CD4-positive, alpha-beta memory T cell (primary cell): ENCODE results near the gene COX5B. TPM values are rescaled to one million over a fixed set of nuclear protein-coding genes. Genes with fewer than 3 reads are reported as not detected.
A peak's percentile ranks its signal among the peaks of the same experiment; 100 is the strongest.
"Not testable (repeated sequence)": the region's sequence is repeated elsewhere in the genome, so short reads cannot be mapped to it uniquely, and the experiment has no call there.

Source experiments
- CTCF ChIA-PET: fragments of 350-600 bp; sonication (Branson Sonifier 250); formaldehyde crosslinking; loops from one replicate; lab custom pipeline; 2021; ENCODE audit warnings: inconsistent platforms; ENCODE audit not compliant: partially characterized antibody; lab: Charles Lee
- POLR2A ChIA-PET: fragments of 350-600 bp; sonication (Branson Sonifier 250); formaldehyde crosslinking; loops from one replicate; lab custom pipeline; 2021; ENCODE audit not compliant: partially characterized antibody; lab: Charles Lee
- DNase-seq, 5 donors: peaks; one replicate each; pipeline versions ENCODE4 v3.0.0 to v3.0.0-alpha.2; 2020 to 2022; ENCODE audit warnings: mixed read lengths in 1 of 5
- H3K27ac ChIP-seq: one replicate; pipeline ENCODE4 v1.7.0; 2013; ENCODE audit warnings: low read depth, low read length
- H3K27me3 ChIP-seq: 2 replicates; pipeline ENCODE4 v1.7.0; 2013; ENCODE audit warnings: mild to moderate bottlenecking, low read length, moderate library complexity; ENCODE audit not compliant: insufficient read depth
- H3K36me3 ChIP-seq: 2 replicates; pipeline ENCODE4 v1.7.0; 2013; ENCODE audit warnings: mild to moderate bottlenecking, low read length, moderate library complexity; ENCODE audit not compliant: insufficient read depth
- H3K4me1 ChIP-seq: 2 replicates; pipeline ENCODE4 v1.7.0; 2013; ENCODE audit warnings: mild to moderate bottlenecking, low read length, moderate library complexity; ENCODE audit not compliant: insufficient read depth
- H3K4me3 ChIP-seq, 2 donors: one replicate each; pipeline ENCODE4 v1.7.0; 2013; ENCODE audit warnings: low read length in 2 of 2, mild to moderate bottlenecking in 1 of 2
- H3K9me3 ChIP-seq, 2 donors: one replicate each; pipeline ENCODE4 v1.7.0; 2013; ENCODE audit warnings: low read length in 2 of 2, control low read depth in 1 of 2; ENCODE audit not compliant: control insufficient read depth in 1 of 2
- H3K27ac Mint-ChIP-seq, 7 donors: one replicate each; pipeline ENCODE4 v1.8.0; 2020 to 2021; ENCODE audit warnings: mixed read lengths in 7 of 7, mild to moderate bottlenecking in 6 of 7, inconsistent platforms in 3 of 7, moderate library complexity in 3 of 7
- H3K27me3 Mint-ChIP-seq, 2 donors: one replicate each; pipeline ENCODE4 v1.8.0; 2020 to 2021; ENCODE audit warnings: mixed read lengths in 2 of 2
- H3K36me3 Mint-ChIP-seq, 2 donors: one replicate each; pipeline ENCODE4 v1.8.0; 2020 to 2021; ENCODE audit warnings: mixed read lengths in 2 of 2, inconsistent platforms in 1 of 2, mild to moderate bottlenecking in 1 of 2
- H3K4me1 Mint-ChIP-seq, 4 donors: one replicate each; pipeline ENCODE4 v1.8.0; 2020 to 2021; ENCODE audit warnings: mixed read lengths in 4 of 4, mild to moderate bottlenecking in 1 of 4
- H3K4me3 Mint-ChIP-seq, 8 donors: one replicate each; pipeline ENCODE4 v1.8.0; 2020 to 2021; ENCODE audit warnings: mixed read lengths in 8 of 8, mild to moderate bottlenecking in 7 of 8, moderate library complexity in 6 of 8, inconsistent platforms in 3 of 8
- H3K9me3 Mint-ChIP-seq, 8 donors: one replicate each; pipeline ENCODE4 v1.8.0; 2020 to 2021; ENCODE audit warnings: mixed read lengths in 8 of 8, mild to moderate bottlenecking in 5 of 8, inconsistent platforms in 3 of 8, moderate library complexity in 1 of 8
- intact Hi-C: fragments of 100-400 bp; cut with micrococcal nuclease; formaldehyde crosslinking; loops from one replicate; pipeline ENCODE4 v1.15.1; 2023
- polyA plus RNA-seq, 2 donors: library from polyadenylated mRNA; unstranded; fragments of 300-500 nt; fragmentation: Illumina TruSeq; gene quantifications; one replicate each; pipeline ENCODE4 v1.2.3, GENCODE V29; 2021
- total RNA-seq, 2 experiments: library from RNA; stranded (reverse); gene quantifications; one replicate each; pipeline ENCODE4 v1.2.3, GENCODE V29; 2021

The COX5B gene
- total RNA-seq = 100 to 1,000 TPM; 118 to 120 TPM
- polyA plus RNA-seq = 100 to 1,000 TPM; 339 to 387 TPM

DNA sequence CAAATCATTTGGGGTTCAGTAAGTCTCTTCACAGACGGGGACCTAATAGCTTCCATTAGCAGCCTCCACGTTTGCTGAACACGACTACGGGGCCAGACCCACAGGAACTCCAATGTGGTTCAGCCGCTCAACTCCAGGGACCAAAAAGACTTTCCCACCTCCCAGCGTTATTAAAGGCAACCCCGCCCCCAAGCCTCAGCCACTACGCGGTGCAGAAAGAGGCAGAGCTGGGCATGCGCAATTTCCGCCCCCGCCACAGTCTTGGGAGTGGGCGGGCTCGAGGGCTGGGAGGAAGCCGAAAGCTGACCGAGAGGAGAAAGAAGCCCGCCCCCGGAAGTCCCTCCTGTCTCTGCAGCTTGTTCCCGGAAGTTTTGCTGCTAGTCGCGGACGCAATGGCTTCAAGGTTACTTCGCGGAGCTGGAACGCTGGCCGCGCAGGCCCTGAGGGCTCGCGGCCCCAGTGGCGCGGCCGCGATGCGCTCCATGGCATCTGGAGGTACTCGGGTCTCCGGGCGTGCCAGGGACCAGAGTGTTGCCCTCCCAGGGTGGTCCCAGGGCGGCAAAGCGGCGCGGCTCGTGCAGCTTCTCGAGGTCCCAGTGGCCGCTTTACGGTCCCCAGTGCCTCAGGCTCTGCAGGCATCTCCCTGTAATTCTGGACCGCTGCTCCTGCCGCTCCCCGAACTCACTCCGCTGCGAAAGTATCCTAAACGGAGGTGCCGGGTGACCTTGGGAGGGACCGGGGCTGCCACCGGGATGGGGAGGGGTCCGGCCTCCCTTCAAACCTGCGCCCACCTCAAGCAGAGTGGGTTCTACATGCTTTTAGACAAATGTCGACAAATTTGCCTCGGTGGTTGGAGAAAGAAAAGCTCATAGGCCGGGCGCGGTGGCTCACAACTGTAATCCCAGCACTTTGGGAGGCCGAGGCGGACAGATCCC lies at the start of gene COX5B:
COX5B (plus strand) TSS at position 368 of the 935 bp plus-strand sequence; CDS start at position 393, 25 bp downstream.
- no peaks in the 10 kb centered on the region for H3K9me3 ChIP-seq
- Mint-ChIP-seq H3K36me3 (peaks cover 28 to 37% of the 10 kb centered on the region in 2 donors), H3K9me3 (peaks cover 0 to 1% (median 0%) of the 10 kb centered on the region in 8 donors), H3K27me3 (no peaks in the 10 kb centered on the region), H3K4me3 (peak within 1 kb of the TSS; percentile 91 to 98 (median 96)), H3K4me1 (peaks cover 18 to 33% (median 27%) of the 10 kb centered on the region in 4 donors), H3K27ac (peak within 1 kb of the TSS; percentile 92 to 99 (median 98))
- ChIA-PET CTCF (interaction anchor here (0.5 to 4.2 kb wide), 15 partner anchors 9 to 103 kb away, joined by 3 to 27 read pairs (median 4); partner anchors contain the start of genes ACTR1B and ZAP70), POLR2A (interaction anchor here (0.9 to 12.8 kb wide), 14 partner anchors 11 to 1509 kb away, joined by 3 to 323 read pairs (median 4); partner anchors contain the start of genes ACTR1B, ANKRD36B, CNNM4 and LIPT1)
- peaks cover 20% of the 10 kb centered on the region for H3K4me1 ChIP-seq
- H3K27ac ChIP-seq = peak within 1 kb of the TSS; percentile 88
- H3K4me3 ChIP-seq = peak within 1 kb of the TSS; percentile 84 to 87
- H3K27me3 ChIP-seq = no peaks in the 10 kb centered on the region
- H3K36me3 ChIP-seq = peaks cover 20% of the 10 kb centered on the region
- intact Hi-C loops = loop anchor here (1.0 to 10.0 kb wide), 2 partner anchors 18 to 1689 kb away; partner anchors contain the start of genes ACTR1B, EIF5B and TXNDC9
- DNase-seq = peak; percentile 97 to 99 (median 98)

GRCh38 chr2:97596180-97596579 lies 49.7 kb upstream of the COX5B start:
- H3K27me3 Mint-ChIP-seq = peaks cover 8 to 15% of the 10 kb centered on the region in 2 donors
- H3K27ac ChIP-seq, H3K4me3 Mint-ChIP-seq, H3K36me3 ChIP-seq, POLR2A ChIA-PET, H3K9me3 ChIP-seq, H3K9me3 Mint-ChIP-seq, H3K4me3 ChIP-seq, H3K27me3 ChIP-seq, H3K27ac Mint-ChIP-seq, H3K4me1 Mint-ChIP-seq, intact Hi-C loops, CTCF ChIA-PET, H3K4me1 ChIP-seq, DNase-seq, H3K36me3 Mint-ChIP-seq: not testable (repeated sequence)

- POLR2A ChIA-PET, H3K36me3 ChIP-seq, H3K27ac ChIP-seq, H3K27ac Mint-ChIP-seq, H3K9me3 ChIP-seq, H3K4me1 ChIP-seq, H3K4me3 ChIP-seq, DNase-seq, intact Hi-C loops, H3K27me3 ChIP-seq, H3K36me3 Mint-ChIP-seq, CTCF ChIA-PET, H3K9me3 Mint-ChIP-seq, H3K4me1 Mint-ChIP-seq: not testable (repeated sequence)
- Mint-ChIP-seq H3K4me3 (peak overlapping the region in 1 of 8 donors; percentile 21), H3K27me3 (peaks cover 8 to 17% of the 10 kb centered on the region in 2 donors)
Observed at GRCh38 chr2:97601537-97601936, 44.3 kb upstream of the COX5B start.

DNA sequence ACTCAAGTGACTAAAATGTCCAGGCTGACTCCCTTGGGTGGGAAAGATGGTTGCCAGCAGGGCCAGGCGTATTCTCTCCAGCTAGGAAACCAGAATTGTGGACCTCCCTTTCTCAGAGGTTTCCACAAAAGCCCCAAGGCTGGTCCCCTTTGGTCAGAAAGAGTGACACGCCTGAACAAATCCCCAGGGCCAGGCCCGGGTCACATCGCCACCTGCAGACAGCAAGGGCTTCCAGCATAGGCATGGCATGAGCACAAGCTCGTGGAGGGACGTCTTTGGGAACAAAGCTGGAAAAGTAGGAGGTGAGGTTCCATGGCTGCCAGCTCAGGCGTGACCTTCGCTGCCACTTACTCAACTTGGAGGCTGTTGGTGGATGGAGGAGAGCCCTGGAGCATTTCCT lies 40.8 kb upstream of the COX5B start:
- H3K27ac ChIP-seq, DNase-seq, H3K27ac Mint-ChIP-seq, H3K9me3 Mint-ChIP-seq, CTCF ChIA-PET, intact Hi-C loops, H3K36me3 Mint-ChIP-seq, H3K9me3 ChIP-seq, H3K4me3 Mint-ChIP-seq, H3K27me3 Mint-ChIP-seq, H3K4me1 ChIP-seq, H3K36me3 ChIP-seq, H3K4me3 ChIP-seq, H3K4me1 Mint-ChIP-seq, H3K27me3 ChIP-seq, POLR2A ChIA-PET: not testable (repeated sequence)

GRCh38 chr2:97605524-97606339 lies 40.1 kb upstream of the COX5B start:
- H3K4me1 Mint-ChIP-seq, H3K27me3 Mint-ChIP-seq, POLR2A ChIA-PET, DNase-seq, CTCF ChIA-PET, intact Hi-C loops, H3K27me3 ChIP-seq, H3K36me3 Mint-ChIP-seq, H3K36me3 ChIP-seq, H3K9me3 ChIP-seq, H3K27ac ChIP-seq, H3K4me3 ChIP-seq, H3K4me1 ChIP-seq, H3K9me3 Mint-ChIP-seq, H3K27ac Mint-ChIP-seq, H3K4me3 Mint-ChIP-seq: not testable (repeated sequence)

DNA sequence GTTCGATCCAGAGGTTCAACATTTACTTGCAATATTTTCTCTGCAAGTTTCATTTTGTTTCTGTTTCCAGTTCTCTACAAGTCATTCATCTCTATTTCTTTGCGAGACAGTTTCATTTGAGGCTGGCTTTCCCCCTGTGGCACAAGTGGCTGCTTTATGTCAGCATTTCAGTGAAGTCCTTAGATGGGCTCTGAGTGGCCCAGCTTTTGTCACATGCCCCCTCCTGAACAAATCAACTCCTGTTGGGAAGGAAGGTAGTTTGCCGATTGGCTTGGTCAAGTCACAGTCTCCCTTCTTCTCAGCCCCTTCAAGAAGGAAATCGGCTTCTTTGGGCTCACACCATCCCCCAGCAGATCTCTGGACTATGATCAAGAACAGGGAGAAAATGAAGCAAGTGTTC lies 37.1 kb upstream of the COX5B start:
- POLR2A ChIA-PET, H3K4me1 ChIP-seq, H3K36me3 ChIP-seq, H3K4me3 Mint-ChIP-seq, H3K4me3 ChIP-seq, CTCF ChIA-PET, H3K9me3 Mint-ChIP-seq, H3K4me1 Mint-ChIP-seq, intact Hi-C loops, H3K27ac Mint-ChIP-seq, DNase-seq, H3K27me3 ChIP-seq, H3K36me3 Mint-ChIP-seq, H3K27me3 Mint-ChIP-seq, H3K9me3 ChIP-seq, H3K27ac ChIP-seq: not testable (repeated sequence)

DNA sequence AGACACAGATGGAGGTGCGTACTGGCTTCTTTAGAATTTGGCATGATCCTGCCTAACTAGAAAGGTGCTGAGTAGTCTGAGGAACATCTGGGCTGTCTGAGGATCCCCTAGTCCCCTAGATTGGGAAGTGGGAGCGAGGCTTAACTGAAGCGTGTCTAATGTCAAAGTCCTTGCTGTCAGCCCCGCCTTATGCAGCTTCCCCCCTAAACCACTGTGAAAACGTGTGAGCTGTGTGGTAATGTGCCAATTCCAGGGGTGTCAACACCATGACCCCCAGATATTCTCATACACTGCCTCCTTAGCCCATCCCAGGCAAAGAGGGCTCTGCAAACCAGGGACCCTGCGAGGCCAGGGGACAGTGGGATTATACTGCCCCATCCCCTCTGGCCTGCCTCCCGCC lies 34.0 kb upstream of the COX5B start:
- H3K4me1 Mint-ChIP-seq, H3K27ac ChIP-seq, H3K27me3 Mint-ChIP-seq, POLR2A ChIA-PET, H3K27ac Mint-ChIP-seq, H3K4me1 ChIP-seq, H3K9me3 Mint-ChIP-seq, H3K9me3 ChIP-seq, DNase-seq, H3K4me3 Mint-ChIP-seq, H3K4me3 ChIP-seq, H3K36me3 ChIP-seq, intact Hi-C loops, H3K27me3 ChIP-seq, CTCF ChIA-PET, H3K36me3 Mint-ChIP-seq: not testable (repeated sequence)
